HEK293 (cell line): Measurements from ENCODE around the gene CEBPG.

Source experiments
- CTCF ChIP-seq: fragments of 450-650 bp; formaldehyde crosslinking; IDR thresholded peaks from 2 replicates; pipeline ENCODE4 v1.5.1; 2016; ENCODE audit warnings: missing biosample characterization, missing genetic modification characterization
- ELK4 ChIP-seq: IDR thresholded peaks from 2 replicates; pipeline ENCODE4 v1.6.1; 2011; ENCODE audit warnings: mild to moderate bottlenecking, low read depth, low read length, borderline replicate concordance
- PRDM4 ChIP-seq: fragments of 450-650 bp; formaldehyde crosslinking; IDR thresholded peaks from 2 replicates; pipeline ENCODE4 v1.5.1; 2017; ENCODE audit warnings: missing biosample characterization, missing genetic modification characterization
- REST ChIP-seq: fragments of 450-650 bp; formaldehyde crosslinking; IDR thresholded peaks from 2 replicates; pipeline ENCODE4 v1.5.1; 2016; ENCODE audit warnings: missing biosample characterization, missing genetic modification characterization
- SCRT2 ChIP-seq: fragments of 450-650 bp; formaldehyde crosslinking; IDR thresholded peaks from 2 replicates; pipeline ENCODE4 v1.5.1; 2016; ENCODE audit warnings: missing biosample characterization, missing genetic modification characterization
- YY1 ChIP-seq: fragments of 450-650 bp; formaldehyde crosslinking; IDR thresholded peaks from 2 replicates; pipeline ENCODE4 v1.5.1; 2018; ENCODE audit warnings: missing biosample characterization, missing genetic modification characterization
- ZNF280D ChIP-seq: fragments of 450-650 bp; formaldehyde crosslinking; IDR thresholded peaks from 2 replicates; pipeline ENCODE4 v1.5.1; 2016; ENCODE audit warnings: missing biosample characterization, missing genetic modification characterization
- ZNF391 ChIP-seq: fragments of 450-650 bp; formaldehyde crosslinking; IDR thresholded peaks from 2 replicates; pipeline ENCODE4 v1.5.1; 2016; ENCODE audit warnings: low read depth, missing biosample characterization, missing genetic modification characterization, borderline replicate concordance

- TF ChIP-seq REST (tag by site-specific recombination) = no peak
- no peak for TF ChIP-seq YY1
- TF ChIP-seq ZNF280D (tag by site-specific recombination) = no peak
- TF ChIP-seq ZNF391 (tag by site-specific recombination) = no peak
- TF ChIP-seq SCRT2 = no peak
- no peak for TF ChIP-seq CTCF (tag by site-specific recombination)
- no peak for TF ChIP-seq PRDM4 (tag by site-specific recombination)
- no peak for TF ChIP-seq ELK4
Measured at GRCh38 chr19:33429891-33430673, 56.6 kb downstream of the CEBPG start.
